GM12801 (cell line): ENCODE results near the gene PFDN1.

Experiments
- CTCF ChIP-seq: IDR thresholded peaks from one replicate; pipeline ENCODE4 v1.5.1; 2011; ENCODE audit warnings: control low read depth; ENCODE audit not compliant: insufficient read length; ENCODE audit errors: extremely low read depth

The PFDN1 gene

GRCh38 chr5:140232731-140233130 lies 70.2 kb downstream of the PFDN1 start:
- no peak for TF ChIP-seq CTCF

GRCh38 chr5:140230373-140230772 lies 72.5 kb downstream of the PFDN1 start:
- TF ChIP-seq CTCF, result no peak

GRCh38 chr5:140228364-140228837 lies 74.5 kb downstream of the PFDN1 start:
- TF ChIP-seq CTCF, result no peak

- TF ChIP-seq CTCF, result no peak
These were observed 75.9 kb downstream of the PFDN1 start for GRCh38 chr5:140227046-140227445.

- no peak for TF ChIP-seq CTCF
These were observed 77.5 kb downstream of the PFDN1 start for GRCh38 chr5:140225396-140225795.

GRCh38 chr5:140224658-140225057 lies 78.2 kb downstream of the PFDN1 start:
- TF ChIP-seq CTCF, result no peak

GRCh38 chr5:140223567-140223966 lies 79.3 kb downstream of the PFDN1 start:
- no peak for TF ChIP-seq CTCF

- TF ChIP-seq CTCF, result no peak
These were observed 80.5 kb downstream of the PFDN1 start for GRCh38 chr5:140222416-140222815.
